Measurements from ENCODE around the gene POLR2H. TPM values are rescaled to one million over a fixed set of nuclear protein-coding genes. Genes with fewer than 3 reads are reported as not detected.

Gene POLR2H
- total RNA-seq, 1 experiment from 2014 or later, result 133 TPM

GRCh38 chr3:184314700-184315542 is 46.6 kb upstream of the POLR2H start (continued):
- no peak for TF ChIP-seq ZNF532 (CRISPR knock-in tag; IDR thresholded peaks at IDR 0.05; ENCODE audit: borderline replicate concordance)
- no peak for TF ChIP-seq IRF1 (CRISPR knock-in tag; IDR thresholded peaks at IDR 0.05)
- 0 out of 2 replicates have a peak, but pooled peaks have one; percentile 24 for TF ChIP-seq CREM (CRISPR knock-in tag; IDR thresholded peaks at IDR 0.05)
- TF ChIP-seq IRF2 (CRISPR knock-in tag; IDR thresholded peaks at IDR 0.05; ENCODE audit: borderline replicate concordance, low read depth), result no peak
- peak; percentile 42 for TF ChIP-seq HMGXB4 (CRISPR knock-in tag; IDR thresholded peaks at IDR 0.05)
- no peak for TF ChIP-seq MAX (CRISPR knock-in tag; IDR thresholded peaks at IDR 0.05)
- 0 out of 2 replicates have a peak, but pooled peaks have one; percentile 23 for TF ChIP-seq GABPB1 (CRISPR knock-in tag; IDR thresholded peaks at IDR 0.05)
- TF ChIP-seq FOXP1 (CRISPR knock-in tag; IDR thresholded peaks at IDR 0.05; ENCODE audit: borderline replicate concordance), result no peak
- TF ChIP-seq ZNF512 (CRISPR knock-in tag; IDR thresholded peaks at IDR 0.05; ENCODE audit: borderline replicate concordance), result no peak
- TF ChIP-seq KAT7 (CRISPR knock-in tag; IDR thresholded peaks at IDR 0.05; ENCODE audit: borderline replicate concordance), result peak; percentile 38; the same call in 1 of the 2 replicates
- TF ChIP-seq PREB (CRISPR knock-in tag; IDR thresholded peaks at IDR 0.05; ENCODE audit: borderline replicate concordance), result no peak
- TF ChIP-seq NR1H2 (CRISPR knock-in tag; IDR thresholded peaks at IDR 0.05), result no peak
- TF ChIP-seq ZNF138 (CRISPR knock-in tag; conservative IDR thresholded peaks at IDR 0.05), result no peak
- TF ChIP-seq CDX4 (CRISPR knock-in tag; IDR thresholded peaks at IDR 0.05; ENCODE audit: borderline replicate concordance), result no peak
- no peak for TF ChIP-seq FOXJ3 (CRISPR knock-in tag; IDR thresholded peaks at IDR 0.05; ENCODE audit: borderline replicate concordance)
- no peak for TF ChIP-seq ZNF121 (CRISPR knock-in tag; IDR thresholded peaks at IDR 0.05)
- no peak for TF ChIP-seq OVOL2 (CRISPR knock-in tag; IDR thresholded peaks at IDR 0.05; ENCODE audit: borderline replicate concordance)
- no peak for TF ChIP-seq TEAD1 (CRISPR knock-in tag; IDR thresholded peaks at IDR 0.05)
- TF ChIP-seq PRRX2 (CRISPR knock-in tag; IDR thresholded peaks at IDR 0.05), result no peak
- no peak for TF ChIP-seq SOX15 (CRISPR knock-in tag; IDR thresholded peaks at IDR 0.05)
- TF ChIP-seq ELF4 (CRISPR knock-in tag; IDR thresholded peaks at IDR 0.05; ENCODE audit: low read depth), result no peak
- no peak for TF ChIP-seq AR (CRISPR knock-in tag; IDR thresholded peaks at IDR 0.05)
- TF ChIP-seq ZNF396 (CRISPR knock-in tag; IDR thresholded peaks at IDR 0.05; ENCODE audit: borderline replicate concordance), result no peak
- no peak for TF ChIP-seq ATF1 (CRISPR knock-in tag; IDR thresholded peaks at IDR 0.05)
- TF ChIP-seq SMAD4 (CRISPR knock-in tag; IDR thresholded peaks at IDR 0.05), result no peak
- TF ChIP-seq NFE2L1 (CRISPR knock-in tag; IDR thresholded peaks at IDR 0.05), result no peak

Data from WTC11 (cell line).